IMR-90 (cell line): ENCODE measurements around the gene TTC21A. TPM values are rescaled to one million over a fixed set of nuclear protein-coding genes. Genes with fewer than 3 reads are reported as not detected.

Source experiments
- ATAC-seq: fragments of 200-7000 bp; cut with Tn5 transposase; 2 replicates; pipeline ENCODE4 v1.9.1; 2020; ENCODE audit warnings: low read depth, mild to moderate bottlenecking, moderate library complexity
- BruUV-seq: library from RNA; stranded (reverse); fragments of 400-500 nt; replicated peaks from 2 replicates; lab custom pipeline; 2021; lab: Mats Ljungman, UMichigan
- CTCF ChIA-PET: fragments of 300-600 bp; formaldehyde crosslinking; extraction: SDS; loops from one replicate; lab custom pipeline; 2021; ENCODE audit warnings: antibody characterized with exemption; lab: Yijun Ruan, JAX
- POLR2A ChIA-PET: fragments of 300-600 bp; sonication (Branson Sonifier 250); formaldehyde crosslinking; loops from one replicate; lab custom pipeline; 2022; ENCODE audit warnings: antibody characterized with exemption; ENCODE audit not compliant: unreplicated experiment; lab: Charles Lee
- DNase-seq: peaks from one replicate; pipeline ENCODE4 v3.0.0; 2013
- H2AFZ ChIP-seq: replicated peaks from 2 replicates; pipeline ENCODE3; 2013; ENCODE audit warnings: low read length, mild to moderate bottlenecking; ENCODE audit not compliant: poor library complexity
- H2AK5ac ChIP-seq: 2 replicates; pipeline ENCODE4 v1.6.1; 2013; ENCODE audit warnings: low read depth, low read length, inconsistent platforms
- H2AK9ac ChIP-seq: replicated peaks from 2 replicates; pipeline ENCODE3; 2013; ENCODE audit warnings: mild to moderate bottlenecking, low read depth, low read length, moderate library complexity; ENCODE audit not compliant: poor library complexity
- H2BK120ac ChIP-seq: 2 replicates; pipeline ENCODE4 v1.6.1; 2013; ENCODE audit warnings: low read depth, low read length, inconsistent platforms
- H2BK15ac ChIP-seq: 3 replicates; pipeline ENCODE4 v1.6.1; 2013; ENCODE audit warnings: low read depth, low read length, inconsistent platforms
- H2BK20ac ChIP-seq: 2 replicates; pipeline ENCODE4 v1.6.1; 2013; ENCODE audit warnings: low read depth, mild to moderate bottlenecking, inconsistent platforms, low read length, moderate library complexity
- H2BK5ac ChIP-seq: 2 replicates; pipeline ENCODE4 v1.6.1; 2013; ENCODE audit warnings: mild to moderate bottlenecking, low read depth, low read length, inconsistent platforms; ENCODE audit not compliant: poor library complexity, severe bottlenecking
- H3K14ac ChIP-seq: replicated peaks from 2 replicates; pipeline ENCODE4 v1.6.1; 2013; ENCODE audit warnings: low read depth, low read length, inconsistent platforms
- H3K18ac ChIP-seq: 2 replicates; pipeline ENCODE4 v1.6.1; 2013; ENCODE audit warnings: low read depth, low read length, control low read depth
- H3K23ac ChIP-seq: 2 replicates; pipeline ENCODE4 v1.6.1; 2013; ENCODE audit warnings: low read depth, low read length, inconsistent platforms
- H3K27ac ChIP-seq: 2 replicates; pipeline ENCODE4 v1.5.1; 2013; ENCODE audit warnings: mild to moderate bottlenecking, control low read depth, low read length; ENCODE audit not compliant: insufficient read depth
- H3K27me3 ChIP-seq: 2 replicates; pipeline ENCODE4 v1.6.1; 2013; ENCODE audit warnings: low read length; ENCODE audit not compliant: control insufficient read depth, insufficient read depth
- H3K36me3 ChIP-seq: 2 replicates; pipeline ENCODE4 v1.6.1; 2013; ENCODE audit warnings: low read length, mixed read lengths; ENCODE audit not compliant: control insufficient read depth, insufficient read depth
- H3K4ac ChIP-seq: 2 replicates; pipeline ENCODE4 v1.6.1; 2013; ENCODE audit warnings: low read depth, low read length, inconsistent platforms
- H3K4me1 ChIP-seq: 2 replicates; pipeline ENCODE4 v1.6.1; 2013; ENCODE audit warnings: low read length, mixed read lengths; ENCODE audit not compliant: control insufficient read depth, insufficient read depth
- H3K4me2 ChIP-seq: 2 replicates; pipeline ENCODE4 v1.6.1; 2013; ENCODE audit warnings: low read depth, mild to moderate bottlenecking, control low read depth, low read length, moderate library complexity
- H3K4me3 ChIP-seq: 2 replicates; pipeline ENCODE4 v1.5.1; 2013; ENCODE audit warnings: low read depth, mild to moderate bottlenecking, control low read depth, low read length, moderate library complexity; ENCODE audit not compliant: insufficient read depth
- H3K56ac ChIP-seq: 2 replicates; pipeline ENCODE4 v1.6.1; 2013; ENCODE audit warnings: low read length, inconsistent platforms; ENCODE audit not compliant: insufficient read depth; ENCODE audit errors: extremely low read depth
- H3K79me1 ChIP-seq, 2 experiments: 2 replicates each; pipeline ENCODE4 v1.6.1; 2013; ENCODE audit warnings: low read length in 2 of 2, inconsistent platforms in 1 of 2, low read depth in 1 of 2
- H3K9ac ChIP-seq: 2 replicates; pipeline ENCODE4 v1.6.1; 2013; ENCODE audit warnings: low read depth, low read length, control low read depth
- H3K9me1 ChIP-seq: 2 replicates; pipeline ENCODE4 v1.6.1; 2013; ENCODE audit warnings: low read length, inconsistent platforms; ENCODE audit not compliant: insufficient read depth
- H3K9me3 ChIP-seq: 2 replicates; pipeline ENCODE4 v1.6.1; 2013; ENCODE audit warnings: low read length; ENCODE audit not compliant: control insufficient read depth, insufficient read depth
- H4K20me1 ChIP-seq: 2 replicates; pipeline ENCODE4 v1.6.1; 2013; ENCODE audit warnings: low read length, inconsistent platforms; ENCODE audit not compliant: insufficient read depth
- H4K5ac ChIP-seq: 2 replicates; pipeline ENCODE4 v1.6.1; 2013; ENCODE audit warnings: mild to moderate bottlenecking, low read depth, low read length, control low read depth
- H4K8ac ChIP-seq, 2 experiments: 2 replicates each; pipeline ENCODE4 v1.6.1; 2013; ENCODE audit warnings: low read depth in 2 of 2, low read length in 2 of 2, control low read depth in 1 of 2, inconsistent platforms in 1 of 2
- H4K91ac ChIP-seq: 2 replicates; pipeline ENCODE4 v1.6.1; 2013; ENCODE audit warnings: low read depth, low read length, inconsistent platforms; ENCODE audit not compliant: insufficient read depth
- CHD1 ChIP-seq: IDR thresholded peaks from 2 replicates; pipeline ENCODE4 v1.6.1; 2012; ENCODE audit warnings: low read depth, low read length, improper control_type of control experiment
- CTCF ChIP-seq: conservative IDR thresholded peaks from 2 replicates; pipeline ENCODE4 v1.5.1; 2012; ENCODE audit warnings: mild to moderate bottlenecking, low read depth, low read length, improper control_type of control experiment
- ELK1 ChIP-seq: fragments of 150-350 bp; IDR thresholded peaks from 2 replicates; pipeline ENCODE4 v1.6.1; 2016; ENCODE audit warnings: low read depth, mild to moderate bottlenecking, low read length, moderate library complexity, borderline replicate concordance
- FOS ChIP-seq: fragments of 150-350 bp; IDR thresholded peaks from 2 replicates; pipeline ENCODE4 v1.6.1; 2016; ENCODE audit warnings: low read depth, low read length
- MAFK ChIP-seq: IDR thresholded peaks from 2 replicates; pipeline ENCODE4 v1.6.1; 2012; ENCODE audit warnings: low read depth, low read length, improper control_type of control experiment
- MXI1 ChIP-seq: IDR thresholded peaks from 2 replicates; pipeline ENCODE4 v1.6.1; 2012; ENCODE audit warnings: low read depth, mild to moderate bottlenecking, low read length, moderate library complexity, borderline replicate concordance
- NFE2L2 ChIP-seq: fragments of 150-350 bp; IDR thresholded peaks from 2 replicates; pipeline ENCODE4 v1.6.1; 2016; ENCODE audit warnings: low read depth, mild to moderate bottlenecking, low read length
- RAD21 ChIP-seq: IDR thresholded peaks from 2 replicates; pipeline ENCODE4 v1.6.1; 2012; ENCODE audit warnings: low read length, improper control_type of control experiment
- RCOR1 ChIP-seq: IDR thresholded peaks from 2 replicates; pipeline ENCODE4 v1.6.1; 2012; ENCODE audit warnings: mild to moderate bottlenecking, low read length, improper control_type of control experiment; ENCODE audit not compliant: insufficient replicate concordance
- SMC3 ChIP-seq: fragments of 150-350 bp; IDR thresholded peaks from 2 replicates; pipeline ENCODE4 v1.6.1; 2016; ENCODE audit warnings: low read depth, mild to moderate bottlenecking, antibody characterized with exemption, low read length, moderate library complexity
- USF2 ChIP-seq: fragments of 150-350 bp; IDR thresholded peaks from 2 replicates; pipeline ENCODE4 v1.6.1; 2017; ENCODE audit warnings: mild to moderate bottlenecking, antibody characterized with exemption, low read length, low read depth
- WGBS, 2 experiments: methylation state at CpG; one replicate each; pipeline versions ENCODE4 v1.1.5 to v1.1.7; 2013; ENCODE audit warnings: missing lambda C conversion rate in 2 of 2; ENCODE audit not compliant: insufficient read length in 1 of 2; ENCODE audit errors: extremely low coverage in 2 of 2; 5-methylcytosine and 5-hydroxymethylcytosine counted together
- dilution Hi-C: fragments of 300-500 bp; cut with HindIII; formaldehyde crosslinking; loops from one replicate; pipeline ENCODE4 v1.14.3; 2018; ENCODE audit warnings: low sequenced_read_pairs; ENCODE audit not compliant: unreplicated experiment
- in situ Hi-C: fragments of 300-500 bp; cut with MboI; formaldehyde crosslinking; loops from 3 replicates; pipeline ENCODE4 v1.14.3; 2019; ENCODE audit warnings: low sequenced_read_pairs, inconsistent platforms, mixed read lengths
- intact Hi-C: fragments of 100-400 bp; cut with micrococcal nuclease; formaldehyde crosslinking; loops from 2 replicates; pipeline ENCODE4 v1.10.0; 2022
- polyA plus RNA-seq, 3 experiments: library from polyadenylated mRNA; depleted of rRNA; stranded (reverse); fragments of >200 nt; gene quantifications; 2 replicates each; pipeline ENCODE4 v1.2.3, GENCODE V29; 2012; ENCODE audit warnings: low replicate concordance in 1 of 3
- total RNA-seq: library from RNA; depleted of rRNA; stranded (reverse); fragments of >200 nt; gene quantifications from 2 replicates; pipeline ENCODE4 v1.2.3, GENCODE V29; 2012

The TTC21A gene
- total and polyA plus RNA-seq, 2 of the 4 experiments (the other 2 are of a cell fraction), result 0.90 to 1.8 TPM

GRCh38 chr3:39124876-39125840 is 17.7 kb downstream of the TTC21A start:
- in situ Hi-C loops, result loop anchor here (5.0 kb wide), 1 partner anchor 162 kb away; no protein-coding TSS in a partner anchor
- peak; percentile 57 for DNase-seq

More at GRCh38 chr3:39124876-39125840, 17.7 kb downstream of the TTC21A start:
- Histone ChIP-seq H3K36me3 (no peaks in the 10 kb centered on the region), H3K56ac (no peak overlapping the region), H3K4me2 (no peak overlapping the region), H4K8ac (peak overlapping the region in 1 of 2 experiments; percentile 58; a peak in 1 of 4 replicates), H3K27ac (no peak overlapping the region), H4K5ac (no peak overlapping the region), H2BK120ac (peak overlapping the region; percentile 44; the same call in 1 of the 2 replicates), H2BK15ac (peak overlapping the region; percentile 61; the same call in 1 of the 3 replicates), H4K20me1 (no peaks in the 10 kb centered on the region), H3K79me1 (no peaks in the 10 kb centered on the region), H3K9me1 (peaks cover 8% of the 10 kb centered on the region), H3K14ac (no peak overlapping the region), H4K91ac (peak overlapping the region; percentile 79), H2AK5ac (0 out of 2 replicates have a peak overlapping the region, but pooled peaks have one; percentile 71), H2BK5ac (no peak overlapping the region), H3K9ac (no peak overlapping the region), H3K4me3 (no peak overlapping the region), H3K23ac (no peak overlapping the region), H2AK9ac (no peak overlapping the region), H3K9me3 (no peaks in the 10 kb centered on the region), H2AFZ (peak overlapping the region; percentile 74), H2BK20ac (peak overlapping the region; percentile 59), H3K4me1 (peaks cover 5% of the 10 kb centered on the region), H3K4ac (peak overlapping the region; percentile 13), H3K18ac (no peak overlapping the region), H3K27me3 (no peaks in the 10 kb centered on the region)
- intact Hi-C loops (no loop called here), dilution Hi-C loops (no loop called here)
- WGBS, 2 experiments, result 80% methylated on average over 1 of the region's 5 CpGs; no CpG with 5 or more reads in 1 of the 2 experiments
- peak; percentile 71 for ATAC-seq
- ChIA-PET CTCF (interaction anchor here (1.0 to 4.4 kb wide), 9 partner anchors 9 to 170 kb away, joined by 3 to 41 read pairs (median 4); partner anchors contain the start of genes GORASP1 and TTC21A), POLR2A (interaction anchor here (0.6 kb wide), 1 partner anchor 9 kb away, joined by 3 read pairs; no protein-coding TSS in a partner anchor)
- TF ChIP-seq RCOR1, result no peak
- TF ChIP-seq FOS, result no peak
- no peak for TF ChIP-seq USF2
- TF ChIP-seq NFE2L2, result no peak
- TF ChIP-seq MXI1, result no peak
- no peak for TF ChIP-seq MAFK
- peak; percentile 44 for TF ChIP-seq SMC3
- TF ChIP-seq RAD21, result peak; percentile 71
- no peak for TF ChIP-seq CHD1
- TF ChIP-seq CTCF, result peak; percentile 59
- no peak for TF ChIP-seq ELK1
- no TSS peak for BruUV-seq
